Body of pancreas (tissue), 4 donors: ENCODE data around the gene ATG2A.

Experiments used
- CTCF ChIP-seq, 7 experiments: fragments of 450-650 bp in 4 of 7; fragments of 200-600 bp in 3 of 7; sonication (generic) in 3 of 7; IDR thresholded peaks; one replicate each; pipeline ENCODE4 v1.5.1; 2016 to 2019; ENCODE audit warnings: antibody characterized with exemption in 7 of 7
- POLR2A ChIP-seq, 3 donors: fragments of 450-650 bp; IDR thresholded peaks; one replicate each; pipeline ENCODE4 v1.6.1; 2016; ENCODE audit warnings: antibody characterized with exemption in 3 of 3, mild to moderate bottlenecking in 2 of 3

- TF ChIP-seq POLR2A (IDR thresholded peaks at IDR 0.05) (peak in 1 of 3 donors; percentile 9), CTCF (IDR thresholded peaks at IDR 0.05) (no peak)
These were observed 16.7 kb downstream of the ATG2A start for GRCh38 chr11:64900263-64900678.
